ENCODE data around the gene XRN2.
"Not testable (repeated sequence)": the region's sequence is repeated elsewhere in the genome, so short reads cannot be mapped to it uniquely, and the experiment has no call there.

XRN2 gene

GRCh38 chr20:21355981-21356380 is 52.9 kb downstream of the XRN2 start:
- no peak for DNase-seq

GRCh38 chr20:21356386-21356785 is 53.3 kb downstream of the XRN2 start:
- DNase-seq, result no peak

DNA sequence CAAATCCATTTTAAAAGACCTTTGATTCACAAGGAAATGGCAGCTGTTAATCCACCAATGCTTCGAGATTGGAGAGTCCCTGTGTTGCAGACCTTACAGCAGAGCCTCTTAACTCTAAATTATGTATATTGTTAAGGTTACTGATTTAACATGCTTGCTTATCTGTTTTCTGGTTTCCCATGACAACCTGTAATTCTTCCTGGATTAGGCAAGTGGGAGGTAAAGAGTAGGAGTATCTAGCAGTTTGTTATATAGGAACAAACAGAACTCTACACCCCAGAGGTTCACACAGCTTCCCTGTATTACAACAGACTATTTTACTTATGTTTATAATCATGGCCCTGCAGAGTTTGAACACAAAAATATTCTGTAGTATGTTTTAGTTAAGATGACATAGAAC is 54.7 kb downstream of the XRN2 start:
- no peak for DNase-seq

DNA sequence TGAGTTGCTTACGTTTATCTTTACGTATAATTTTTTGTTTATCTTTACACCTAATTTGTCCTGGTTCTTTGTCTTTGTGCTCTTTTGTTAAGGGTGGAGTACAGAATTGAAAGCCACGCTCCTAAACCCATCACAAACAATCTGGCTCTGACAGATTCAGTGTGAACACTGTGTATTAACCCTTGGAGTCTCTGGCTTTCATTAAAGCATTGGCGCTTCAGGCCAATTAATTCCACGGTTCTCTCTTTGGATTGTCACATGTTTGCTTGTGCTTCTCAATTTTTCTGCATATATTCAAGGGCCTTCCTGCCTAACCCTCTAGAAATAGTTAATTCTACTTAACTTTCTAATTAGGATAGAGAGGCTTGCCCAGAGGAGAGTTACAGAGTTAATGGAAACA is 55.6 kb downstream of the XRN2 start:
- DNase-seq, result no peak

DNA sequence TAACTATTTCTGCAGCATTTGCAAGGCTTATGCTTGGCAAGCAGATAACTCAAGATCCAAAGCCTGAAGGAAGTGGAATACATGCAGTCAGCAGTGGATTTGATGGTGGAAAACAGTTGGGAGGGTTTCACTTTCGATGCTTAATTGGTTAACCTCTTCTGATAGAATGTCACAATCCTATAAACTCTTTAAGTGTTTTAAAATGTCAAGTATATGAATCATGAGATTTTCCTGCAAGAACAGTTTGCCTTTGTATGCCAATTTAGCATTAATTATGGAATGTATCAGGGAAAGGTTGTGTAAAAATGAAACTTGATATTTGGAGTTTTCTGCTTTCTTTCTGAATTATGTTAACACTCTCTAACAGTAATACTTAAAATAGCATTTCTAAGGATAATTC is 57.6 kb downstream of the XRN2 start:
- no peak for DNase-seq

DNA sequence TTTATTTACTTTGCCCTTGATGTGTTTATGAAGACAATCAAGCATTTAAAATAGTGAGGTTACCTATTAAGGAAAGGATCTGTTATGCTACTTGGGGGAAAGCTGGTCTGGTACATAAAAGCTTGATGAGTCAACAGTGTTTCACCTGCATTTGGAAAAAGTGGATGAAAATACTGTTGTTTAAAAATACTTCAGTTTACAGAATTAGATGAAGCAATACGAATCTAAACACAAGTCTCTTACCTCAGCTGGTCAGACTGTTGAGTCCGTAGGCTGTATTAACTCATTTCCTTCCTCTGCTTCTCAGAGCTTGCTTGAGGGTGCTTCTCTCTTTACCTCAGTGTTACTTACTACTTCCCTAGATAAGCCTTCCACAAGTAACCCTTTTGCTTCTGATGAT is 58.1 kb downstream of the XRN2 start:
- no peak for DNase-seq

GRCh38 chr20:21364413-21364812 is 61.3 kb downstream of the XRN2 start:
- DNase-seq, result no peak

DNA sequence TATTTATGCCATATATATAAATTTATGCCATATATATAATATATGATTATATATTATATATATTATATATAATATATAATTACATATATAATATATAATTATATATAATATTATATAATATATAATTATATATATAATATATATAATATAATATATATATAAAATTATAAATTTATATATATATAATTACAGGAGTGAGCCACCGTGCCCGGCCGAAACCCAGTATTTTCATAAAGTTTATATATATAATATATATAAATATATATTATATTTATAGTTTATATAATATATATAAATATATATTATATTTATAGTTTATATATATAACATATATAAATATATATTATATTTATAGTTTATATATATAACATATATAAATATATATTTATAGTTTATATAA is 62.6 kb downstream of the XRN2 start:
- DNase-seq, result no peak

- not testable (repeated sequence) for DNase-seq
Measured at GRCh38 chr20:21366273-21366672, 63.1 kb downstream of the XRN2 start.

DNA sequence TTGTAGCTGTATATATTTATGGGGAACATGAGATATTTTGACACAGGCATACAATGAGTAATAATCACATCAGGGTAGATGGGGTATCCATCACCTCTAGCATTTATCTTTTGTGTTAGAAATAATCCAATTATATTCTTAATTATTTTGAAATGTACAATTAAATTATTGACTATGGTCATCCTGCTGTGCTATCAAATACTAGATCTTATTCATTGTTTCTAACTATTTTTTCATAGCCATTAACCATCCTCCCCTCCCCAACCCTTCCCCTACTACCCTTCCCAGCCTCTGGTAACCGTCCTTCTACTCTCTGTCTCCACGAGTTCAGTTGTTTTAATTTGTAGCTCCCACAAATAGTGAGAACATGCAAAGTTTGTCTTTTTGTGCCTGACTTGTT is 65.7 kb downstream of the XRN2 start:
- no peak for DNase-seq

DNA sequence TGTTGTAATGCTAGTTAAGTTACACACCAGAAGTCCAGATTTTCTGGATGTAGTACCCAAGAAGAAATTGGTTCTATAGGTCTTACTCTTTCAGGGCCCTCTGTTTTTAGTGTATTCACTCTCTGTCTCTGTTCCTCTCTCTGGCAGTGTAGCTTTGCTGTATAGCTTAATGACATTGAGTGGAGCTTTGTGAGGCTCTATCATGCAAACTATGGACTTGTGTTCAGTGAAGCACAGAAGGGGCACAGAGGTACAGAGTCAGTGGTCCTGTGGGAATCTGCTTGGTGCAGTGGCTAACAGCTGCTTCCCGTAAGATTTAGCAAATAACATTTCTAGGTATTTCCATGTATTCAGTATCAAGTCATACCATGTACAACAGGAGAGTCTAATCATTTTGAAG is 68.1 kb downstream of the XRN2 start:
- no peak for DNase-seq

DNA sequence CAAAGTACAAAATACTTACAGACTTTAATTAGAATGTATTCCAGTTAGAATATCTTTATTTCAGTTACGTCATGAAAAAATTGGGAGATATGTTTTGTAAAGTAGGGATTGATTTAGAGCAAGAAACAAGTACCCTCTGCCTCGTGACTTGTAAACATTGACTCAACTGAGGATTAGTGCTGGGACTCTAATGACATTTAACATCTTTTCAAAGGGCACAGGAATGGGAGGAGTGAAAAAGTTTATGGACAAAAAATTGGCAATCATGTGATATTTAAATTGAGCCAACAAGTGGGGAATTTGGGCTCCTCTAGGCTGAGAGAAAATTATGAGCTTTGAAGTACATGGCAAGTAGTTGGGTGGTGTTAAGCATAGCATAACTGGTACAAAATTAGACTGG is 68.9 kb downstream of the XRN2 start:
- DNase-seq, result no peak

- DNase-seq, result no peak
Measured at GRCh38 chr20:21373436-21373835, 70.3 kb downstream of the XRN2 start.

GRCh38 chr20:21376626-21377025 is 73.5 kb downstream of the XRN2 start:
- no peak for DNase-seq

GRCh38 chr20:21377701-21378100 is 74.6 kb downstream of the XRN2 start:
- no peak for DNase-seq

DNA sequence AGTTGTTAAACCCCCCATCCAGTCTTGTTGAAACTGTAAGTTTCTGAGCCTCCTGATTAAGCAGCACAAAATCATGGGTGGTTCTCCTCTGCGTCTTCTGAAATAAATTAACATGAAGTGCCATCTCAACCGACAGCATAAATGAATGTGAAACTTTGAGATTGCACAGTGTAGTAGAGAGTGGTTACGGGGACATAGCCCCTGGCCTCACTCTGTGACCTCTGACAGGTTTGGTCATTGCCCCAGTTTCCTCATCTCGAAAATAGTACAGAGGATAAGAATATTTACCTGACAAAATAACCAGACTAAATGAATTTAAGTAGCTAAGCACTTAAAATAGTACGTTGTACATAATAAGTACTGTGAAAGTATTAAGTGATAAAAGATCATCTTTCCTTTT is 75.1 kb downstream of the XRN2 start:
- no peak for DNase-seq

DNA sequence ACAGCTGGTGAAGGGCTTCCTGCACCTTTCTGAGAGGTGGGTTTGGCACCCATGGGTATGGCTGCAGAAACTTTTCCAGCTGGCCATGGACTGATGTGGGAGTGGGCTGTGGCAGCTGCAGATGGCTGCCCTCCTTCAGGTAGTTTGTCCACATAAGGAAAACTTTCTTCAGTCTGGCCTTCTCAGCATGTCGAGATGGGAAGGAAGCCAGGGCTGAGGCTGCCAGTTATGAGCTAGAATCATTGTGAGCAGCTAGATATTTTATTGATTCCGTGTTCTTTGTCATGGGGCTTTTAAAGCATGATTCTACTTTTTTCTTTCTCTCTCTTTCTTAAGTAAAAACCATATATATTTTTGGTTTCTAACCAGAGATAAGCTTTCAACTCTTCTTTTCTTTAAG is 77.6 kb downstream of the XRN2 start:
- no peak for DNase-seq

- no peak for DNase-seq
Measured at GRCh38 chr20:21381619-21382018, 78.5 kb downstream of the XRN2 start.

DNA sequence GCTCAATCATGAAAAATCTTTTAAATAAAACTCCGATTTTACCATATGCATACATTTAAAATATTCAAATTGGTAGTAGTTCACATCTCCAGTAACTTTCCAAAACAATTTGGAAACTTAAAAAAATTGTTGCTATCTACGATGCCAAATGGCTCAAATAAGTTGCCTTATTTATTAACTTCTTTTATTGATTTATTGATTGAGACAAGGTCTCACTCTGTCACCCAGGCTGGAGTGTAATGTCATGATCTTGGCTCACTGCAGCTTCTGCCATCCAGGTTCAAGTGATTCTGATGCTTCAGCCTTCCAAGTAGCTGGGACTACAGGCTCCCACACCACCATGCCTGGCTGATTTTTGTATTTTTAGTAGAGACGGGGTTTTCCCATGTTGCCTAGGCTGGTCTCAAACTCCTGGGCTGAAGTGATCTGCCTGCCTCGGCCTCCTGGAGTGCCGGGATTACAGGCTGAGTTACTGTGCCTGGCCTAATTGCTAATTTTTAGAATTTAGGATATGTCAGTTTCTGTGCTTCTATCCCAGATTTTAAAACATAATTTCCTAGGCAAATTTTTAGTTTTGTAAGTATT is 81.3 kb downstream of the XRN2 start:
- DNase-seq, result no peak

GRCh38 chr20:21386111-21386510 is 83.0 kb downstream of the XRN2 start:
- no peak for DNase-seq

- no peak for DNase-seq
Measured at GRCh38 chr20:21387528-21387927, 84.4 kb downstream of the XRN2 start.

GRCh38 chr20:21388566-21388965 is 85.4 kb downstream of the XRN2 start:
- no peak for DNase-seq

DNA sequence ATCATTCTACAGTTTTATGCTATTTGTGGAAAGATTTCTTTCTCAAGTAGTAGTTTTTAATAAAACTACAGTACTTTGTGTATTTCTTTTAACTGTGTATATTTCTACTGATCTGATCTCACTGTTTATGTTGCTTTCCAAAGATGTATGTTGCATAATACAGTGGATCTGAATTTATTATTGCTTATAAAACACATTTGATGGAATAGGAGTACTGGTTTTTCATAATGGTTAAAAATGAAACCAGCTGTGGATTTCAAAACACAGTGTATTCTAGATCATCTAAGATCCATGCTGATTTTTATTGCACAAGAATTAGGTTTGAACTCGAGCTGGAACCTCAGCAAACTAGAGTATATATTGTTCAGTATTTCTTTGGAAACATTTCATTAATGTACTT is 86.2 kb downstream of the XRN2 start:
- no peak for DNase-seq

GRCh38 chr20:21390768-21391167 is 87.6 kb downstream of the XRN2 start:
- DNase-seq, result no peak

GRCh38 chr20:21391185-21391971 is 88.2 kb downstream of the XRN2 start:
- no peak for DNase-seq
